Astrocyte (in vitro differentiated cells and primary cell): ENCODE data around the gene IKZF5. TPM values are rescaled to one million over a fixed set of nuclear protein-coding genes. Genes with fewer than 3 reads are reported as not detected.

Source experiments
- DNase-seq: peaks from one replicate; pipeline ENCODE4 v3.0.0-alpha.2; 2010; ENCODE audit warnings: low read depth
- FAIRE-seq: peaks from 2 replicates; lab custom pipeline; 2011; peaks lifted over from hg19 to GRCh38; lab: Jason Lieb, UNC
- H2AFZ ChIP-seq: 2 replicates; pipeline ENCODE4 v1.6.0; 2012; ENCODE audit warnings: low read depth, low read length, inconsistent platforms
- H3K27ac ChIP-seq: 2 replicates; pipeline ENCODE4 v1.5.1; 2011; ENCODE audit warnings: low read depth, low read length, inconsistent platforms
- H3K27me3 ChIP-seq: 2 replicates; pipeline ENCODE4 v1.6.0; 2011; ENCODE audit warnings: low read length, inconsistent platforms; ENCODE audit not compliant: insufficient read depth
- H3K36me3 ChIP-seq: 2 replicates; pipeline ENCODE4 v1.5.1; 2011; ENCODE audit warnings: low read length, inconsistent platforms; ENCODE audit not compliant: insufficient read depth
- H3K4me1 ChIP-seq: 2 replicates; pipeline ENCODE4 v1.5.1; 2011; ENCODE audit warnings: low read length, inconsistent platforms; ENCODE audit not compliant: insufficient read depth
- H3K4me2 ChIP-seq: 2 replicates; pipeline ENCODE4 v1.6.0; 2012; ENCODE audit warnings: low read length, inconsistent platforms
- H3K4me3 ChIP-seq: 2 replicates; pipeline ENCODE4 v1.5.1; 2011; ENCODE audit warnings: low read depth, mild to moderate bottlenecking, low read length, inconsistent platforms; ENCODE audit not compliant: insufficient read depth
- H3K79me2 ChIP-seq: 2 replicates; pipeline ENCODE4 v1.6.0; 2012; ENCODE audit warnings: mild to moderate bottlenecking, low read length, inconsistent platforms; ENCODE audit not compliant: insufficient read depth
- H3K9ac ChIP-seq: 2 replicates; pipeline ENCODE4 v1.6.0; 2012; ENCODE audit warnings: mild to moderate bottlenecking, low read length, inconsistent platforms
- H3K9me3 ChIP-seq: 2 replicates; pipeline ENCODE4 v1.5.1; 2012; ENCODE audit warnings: low read depth, mild to moderate bottlenecking, low read length, inconsistent platforms; ENCODE audit not compliant: insufficient read depth
- H4K20me1 ChIP-seq: 2 replicates; pipeline ENCODE4 v1.6.0; 2012; ENCODE audit warnings: low read length, inconsistent platforms; ENCODE audit not compliant: insufficient read depth
- H3K27ac Mint-ChIP-seq: one replicate; pipeline ENCODE4 v1.8.0; 2021; ENCODE audit warnings: mild to moderate bottlenecking, mixed read lengths; ENCODE audit not compliant: unreplicated experiment
- H3K27me3 Mint-ChIP-seq: one replicate; pipeline ENCODE4 v1.8.0; 2021; ENCODE audit warnings: low read depth, mixed read lengths; ENCODE audit not compliant: unreplicated experiment
- H3K36me3 Mint-ChIP-seq: one replicate; pipeline ENCODE4 v1.8.0; 2021; ENCODE audit warnings: low read depth, mixed read lengths; ENCODE audit not compliant: unreplicated experiment
- H3K4me1 Mint-ChIP-seq: one replicate; pipeline ENCODE4 v1.8.0; 2021; ENCODE audit warnings: low read depth, mixed read lengths; ENCODE audit not compliant: unreplicated experiment
- H3K4me3 Mint-ChIP-seq: one replicate; pipeline ENCODE4 v1.8.0; 2021; ENCODE audit warnings: mild to moderate bottlenecking, moderate library complexity, mixed read lengths; ENCODE audit not compliant: unreplicated experiment
- H3K9me3 Mint-ChIP-seq: one replicate; pipeline ENCODE4 v1.8.0; 2021; ENCODE audit warnings: mild to moderate bottlenecking, mixed read lengths; ENCODE audit not compliant: unreplicated experiment
- EZH2 ChIP-seq: IDR thresholded peaks from 2 replicates; pipeline ENCODE4 v1.6.1; 2012; ENCODE audit warnings: mild to moderate bottlenecking, low read length, inconsistent platforms; ENCODE audit not compliant: insufficient read depth
- total RNA-seq: library from RNA; stranded (reverse); gene quantifications from 2 replicates; pipeline ENCODE4 v1.2.1, GENCODE V29; 2021
- TF ChIP-seq, protein P1 (sequence below): IDR thresholded peaks from 2 replicates; pipeline ENCODE4 v1.5.1; 2011; ENCODE audit warnings: low read depth, mild to moderate bottlenecking, inconsistent platforms, low read length, moderate library complexity; ENCODE audit not compliant: insufficient read depth

The IKZF5 gene
- total RNA-seq, 1 donor from 2014 or later, result 10.8 TPM

DNA sequence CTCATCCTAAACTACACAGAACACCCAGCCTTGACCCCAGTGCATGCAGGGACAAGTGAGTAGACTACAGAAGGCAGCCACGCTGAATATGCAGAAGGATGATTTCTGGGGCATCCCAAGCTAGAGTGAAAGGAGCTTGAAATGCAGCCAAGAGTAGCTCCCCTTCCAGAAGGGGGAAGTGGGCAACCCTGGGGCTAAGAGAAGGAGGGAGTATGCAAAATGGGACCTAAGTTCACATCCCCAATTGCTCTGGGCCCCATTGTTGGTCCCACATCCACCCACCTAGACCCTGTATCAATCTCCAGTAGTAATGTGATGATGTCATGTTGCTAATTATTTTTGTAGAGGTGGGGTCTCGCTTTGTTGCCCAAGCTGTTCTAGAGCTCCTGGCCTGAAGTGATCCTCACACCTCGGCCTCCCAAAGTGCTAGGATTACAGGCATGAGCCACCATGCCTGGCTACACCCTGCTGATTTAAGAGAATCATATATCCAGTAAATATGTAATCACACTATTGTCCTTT lies 34.0 kb downstream of the IKZF5 start:
- no peak for FAIRE-seq
- no peak overlapping the region for H3K9ac ChIP-seq
- H3K36me3 ChIP-seq, result no peaks in the 10 kb centered on the region
- Mint-ChIP-seq H3K27me3 (peaks cover 2% of the 10 kb centered on the region), H3K27ac (no peak overlapping the region), H3K4me1 (no peaks in the 10 kb centered on the region), H3K36me3 (no peaks in the 10 kb centered on the region), H3K9me3 (no peaks in the 10 kb centered on the region), H3K4me3 (no peak overlapping the region)
- DNase-seq, result no peak
- H3K4me2 ChIP-seq, result no peak overlapping the region
- H4K20me1 ChIP-seq, result no peaks in the 10 kb centered on the region
- no peak for TF ChIP-seq EZH2
- TF ChIP-seq, protein P1, sequence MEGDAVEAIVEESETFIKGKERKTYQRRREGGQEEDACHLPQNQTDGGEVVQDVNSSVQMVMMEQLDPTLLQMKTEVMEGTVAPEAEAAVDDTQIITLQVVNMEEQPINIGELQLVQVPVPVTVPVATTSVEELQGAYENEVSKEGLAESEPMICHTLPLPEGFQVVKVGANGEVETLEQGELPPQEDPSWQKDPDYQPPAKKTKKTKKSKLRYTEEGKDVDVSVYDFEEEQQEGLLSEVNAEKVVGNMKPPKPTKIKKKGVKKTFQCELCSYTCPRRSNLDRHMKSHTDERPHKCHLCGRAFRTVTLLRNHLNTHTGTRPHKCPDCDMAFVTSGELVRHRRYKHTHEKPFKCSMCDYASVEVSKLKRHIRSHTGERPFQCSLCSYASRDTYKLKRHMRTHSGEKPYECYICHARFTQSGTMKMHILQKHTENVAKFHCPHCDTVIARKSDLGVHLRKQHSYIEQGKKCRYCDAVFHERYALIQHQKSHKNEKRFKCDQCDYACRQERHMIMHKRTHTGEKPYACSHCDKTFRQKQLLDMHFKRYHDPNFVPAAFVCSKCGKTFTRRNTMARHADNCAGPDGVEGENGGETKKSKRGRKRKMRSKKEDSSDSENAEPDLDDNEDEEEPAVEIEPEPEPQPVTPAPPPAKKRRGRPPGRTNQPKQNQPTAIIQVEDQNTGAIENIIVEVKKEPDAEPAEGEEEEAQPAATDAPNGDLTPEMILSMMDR, result no peak
- H3K4me3 ChIP-seq, result no peak overlapping the region
- H3K9me3 ChIP-seq, result no peaks in the 10 kb centered on the region
- H3K79me2 ChIP-seq, result no peaks in the 10 kb centered on the region
- H3K4me1 ChIP-seq, result no peaks in the 10 kb centered on the region
- no peak overlapping the region for H3K27ac ChIP-seq
- H2AFZ ChIP-seq, result no peak overlapping the region
- H3K27me3 ChIP-seq, result no peaks in the 10 kb centered on the region

DNA sequence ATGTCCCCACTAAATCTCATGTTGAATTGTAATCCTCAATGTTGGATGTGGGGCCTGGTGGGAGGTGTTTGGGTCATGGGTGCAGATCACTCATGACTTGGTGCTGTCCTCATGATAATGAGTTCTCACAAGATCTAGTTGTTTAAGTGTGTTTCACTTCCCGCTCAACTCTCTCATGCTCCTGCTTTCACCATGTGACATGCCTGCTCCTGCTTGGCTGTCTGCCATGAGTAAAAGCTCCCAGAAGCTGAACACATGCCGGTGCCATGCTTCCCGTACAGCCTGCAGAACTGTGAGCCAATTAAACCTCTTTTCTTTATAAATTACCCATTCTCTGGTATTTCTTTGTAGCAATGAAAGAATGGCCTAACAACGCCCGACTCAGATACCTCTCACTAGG lies 34.6 kb downstream of the IKZF5 start:
- no peak overlapping the region for H3K27ac ChIP-seq
- no peaks in the 10 kb centered on the region for H3K4me1 ChIP-seq
- Mint-ChIP-seq H3K9me3 (no peaks in the 10 kb centered on the region), H3K36me3 (no peaks in the 10 kb centered on the region), H3K4me1 (no peaks in the 10 kb centered on the region), H3K27me3 (peaks cover 2% of the 10 kb centered on the region), H3K4me3 (no peak overlapping the region), H3K27ac (no peak overlapping the region)
- no peaks in the 10 kb centered on the region for H3K27me3 ChIP-seq
- no peaks in the 10 kb centered on the region for H4K20me1 ChIP-seq
- FAIRE-seq, result no peak
- no peak overlapping the region for H3K9ac ChIP-seq
- TF ChIP-seq, protein P1, result no peak
- TF ChIP-seq EZH2, result no peak
- no peak overlapping the region for H2AFZ ChIP-seq
- DNase-seq, result no peak
- no peak overlapping the region for H3K4me3 ChIP-seq
- H3K36me3 ChIP-seq, result no peaks in the 10 kb centered on the region
- H3K9me3 ChIP-seq, result no peaks in the 10 kb centered on the region
- no peaks in the 10 kb centered on the region for H3K79me2 ChIP-seq
- no peak overlapping the region for H3K4me2 ChIP-seq

DNA sequence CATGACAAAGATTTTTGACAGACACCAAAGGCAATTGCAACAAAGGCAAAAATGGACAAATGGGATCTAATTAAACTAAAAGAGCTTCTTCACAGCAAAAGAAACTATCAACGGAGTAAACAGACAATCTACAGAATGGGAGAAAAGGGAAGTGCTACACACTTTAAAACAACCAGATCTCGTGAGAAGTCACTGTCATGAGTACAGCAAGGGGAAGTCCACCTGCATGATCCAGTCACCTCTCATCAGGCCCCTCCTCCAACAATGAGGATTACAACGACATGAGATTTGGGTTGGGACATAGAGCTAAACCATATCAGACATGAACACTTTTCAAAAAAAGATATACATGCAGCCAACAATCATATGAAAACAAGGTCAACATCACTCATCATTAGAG lies 39.9 kb downstream of the IKZF5 start:
- Mint-ChIP-seq H3K4me1 (no peaks in the 10 kb centered on the region), H3K27ac (no peak overlapping the region), H3K27me3 (peaks cover 7% of the 10 kb centered on the region), H3K9me3 (peaks cover 21% of the 10 kb centered on the region), H3K4me3 (no peak overlapping the region), H3K36me3 (peaks cover 6% of the 10 kb centered on the region)
- Histone ChIP-seq H3K4me1 (no peaks in the 10 kb centered on the region), H3K9me3 (no peaks in the 10 kb centered on the region), H2AFZ (no peak overlapping the region), H3K4me3 (no peak overlapping the region), H3K27me3 (no peaks in the 10 kb centered on the region), H4K20me1 (no peaks in the 10 kb centered on the region), H3K79me2 (no peaks in the 10 kb centered on the region), H3K9ac (no peak overlapping the region), H3K4me2 (no peak overlapping the region), H3K27ac (no peak overlapping the region), H3K36me3 (no peaks in the 10 kb centered on the region)
- no peak for TF ChIP-seq EZH2
- TF ChIP-seq, protein P1, result no peak
- no peak for FAIRE-seq
- no peak for DNase-seq
